Fibroblast of pulmonary artery (primary cell): Measurements from ENCODE around the gene SMARCB1.

ENCODE experiments used
- DNase-seq: peaks from one replicate; pipeline ENCODE4 v3.0.0-alpha.2; 2010; ENCODE audit warnings: low read depth
- H3K4me3 ChIP-seq: replicated peaks from 2 replicates; pipeline ENCODE4 v1.5.1; 2011; ENCODE audit warnings: low read depth, mild to moderate bottlenecking, control low read depth, low read length, moderate library complexity
- CTCF ChIP-seq: IDR thresholded peaks from 2 replicates; pipeline ENCODE4 v1.5.1; 2011; ENCODE audit warnings: mild to moderate bottlenecking, control low read depth, low read length, inconsistent platforms; ENCODE audit errors: missing control alignments

Gene SMARCB1

GRCh38 chr22:23816156-23816976 lies 29.6 kb downstream of the SMARCB1 start:
- no peak for TF ChIP-seq CTCF
- H3K4me3 ChIP-seq: no peak overlapping the region
- no peak for DNase-seq

- no peak for DNase-seq
- no peak for TF ChIP-seq CTCF
- no peak overlapping the region for H3K4me3 ChIP-seq
Observed at GRCh38 chr22:23817146-23817545, 30.4 kb downstream of the SMARCB1 start.

- DNase-seq: no peak
- TF ChIP-seq CTCF: no peak
- H3K4me3 ChIP-seq: no peak overlapping the region
Observed at GRCh38 chr22:23818541-23818940, 31.8 kb downstream of the SMARCB1 start.

GRCh38 chr22:23820748-23821211 lies 34.0 kb downstream of the SMARCB1 start:
- no peak for TF ChIP-seq CTCF
- no peak overlapping the region for H3K4me3 ChIP-seq
- DNase-seq: no peak

- DNase-seq: no peak
- TF ChIP-seq CTCF: no peak
- H3K4me3 ChIP-seq: no peak overlapping the region
Observed at GRCh38 chr22:23822101-23822671, 35.4 kb downstream of the SMARCB1 start.

GRCh38 chr22:23823331-23823791 lies 36.6 kb downstream of the SMARCB1 start:
- H3K4me3 ChIP-seq: no peak overlapping the region
- peak; percentile 20 for DNase-seq
- TF ChIP-seq CTCF: no peak
